ENCODE measurements around the gene LRRC74B. TPM values are rescaled to one million over a fixed set of nuclear protein-coding genes. Genes with fewer than 3 reads are reported as not detected.

LRRC74B gene
- total and polyA plus RNA-seq, 2 of the 4 experiments (the other 2 are of a cell fraction), result not detected

GRCh38 chr22:21067075-21067900 lies 21.5 kb downstream of the LRRC74B start:
- Histone ChIP-seq H4K5ac (ENCODE audit: low read depth, low read length) (no peak overlapping the region), H4K20me1 (ENCODE audit: insufficient read depth, low read length) (no peaks in the 10 kb centered on the region), H3K23ac (ENCODE audit: low read depth, low read length) (no peak overlapping the region), H2AK5ac (ENCODE audit: low read depth, low read length) (no peak overlapping the region), H3K4me2 (ENCODE audit: low read depth, low read length) (no peak overlapping the region), H3K27me3 (ENCODE audit: control insufficient read depth, insufficient read depth, low read length) (peaks cover 25% of the 10 kb centered on the region), H3K4me3 (ENCODE audit: insufficient read depth, low read depth, low read length) (no peak overlapping the region), H3K9me1 (ENCODE audit: insufficient read depth, low read length) (no peaks in the 10 kb centered on the region), H2AK9ac (replicated peaks; ENCODE audit: low read depth, low read length, poor library complexity) (no peak overlapping the region), H2BK120ac (ENCODE audit: low read depth, low read length) (no peak overlapping the region), H3K79me1 (ENCODE audit: low read depth in 1 of 2, low read length in 2 of 2) (no peaks in the 10 kb centered on the region), H3K27ac (ENCODE audit: insufficient read depth, low read length) (no peak overlapping the region), H4K91ac (ENCODE audit: insufficient read depth, low read depth, low read length) (no peak overlapping the region), H3K14ac (replicated peaks; ENCODE audit: low read depth, low read length) (no peak overlapping the region), H3K9ac (ENCODE audit: low read depth, low read length) (no peak overlapping the region), H3K56ac (ENCODE audit: extremely low read depth, insufficient read depth, low read length) (no peak overlapping the region), H3K36me3 (ENCODE audit: control insufficient read depth, insufficient read depth, low read length) (no peaks in the 10 kb centered on the region), H3K4ac (ENCODE audit: low read depth, low read length) (no peak overlapping the region), H3K18ac (ENCODE audit: low read depth, low read length) (no peak overlapping the region), H2AFZ (replicated peaks; ENCODE audit: low read length, poor library complexity) (no peak overlapping the region), H3K4me1 (ENCODE audit: control insufficient read depth, insufficient read depth, low read length) (no peaks in the 10 kb centered on the region), H3K9me3 (ENCODE audit: control insufficient read depth, insufficient read depth, low read length) (peaks cover 6% of the 10 kb centered on the region; the same call in 1 of the 2 replicates), H2BK20ac (ENCODE audit: low read depth, low read length) (no peak overlapping the region), H4K8ac (ENCODE audit: low read depth in 2 of 2, low read length in 2 of 2) (no peak overlapping the region), H2BK5ac (ENCODE audit: low read depth, low read length, poor library complexity, severe bottlenecking) (no peak overlapping the region), H2BK15ac (ENCODE audit: low read depth, low read length) (no peak overlapping the region)
- POLR2A ChIA-PET (ENCODE audit: unreplicated experiment), result no interaction called here
- no TSS peak for BruUV-seq (replicated peaks)
- dilution Hi-C loops (cut with HindIII; ENCODE audit: low sequenced_read_pairs, unreplicated experiment), result no loop called here
- no peak for TF ChIP-seq MXI1 (IDR thresholded peaks at IDR 0.05; ENCODE audit: borderline replicate concordance, low read depth, low read length)
- TF ChIP-seq, protein P1, sequence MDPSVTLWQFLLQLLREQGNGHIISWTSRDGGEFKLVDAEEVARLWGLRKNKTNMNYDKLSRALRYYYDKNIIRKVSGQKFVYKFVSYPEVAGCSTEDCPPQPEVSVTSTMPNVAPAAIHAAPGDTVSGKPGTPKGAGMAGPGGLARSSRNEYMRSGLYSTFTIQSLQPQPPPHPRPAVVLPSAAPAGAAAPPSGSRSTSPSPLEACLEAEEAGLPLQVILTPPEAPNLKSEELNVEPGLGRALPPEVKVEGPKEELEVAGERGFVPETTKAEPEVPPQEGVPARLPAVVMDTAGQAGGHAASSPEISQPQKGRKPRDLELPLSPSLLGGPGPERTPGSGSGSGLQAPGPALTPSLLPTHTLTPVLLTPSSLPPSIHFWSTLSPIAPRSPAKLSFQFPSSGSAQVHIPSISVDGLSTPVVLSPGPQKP (IDR thresholded peaks at IDR 0.05; ENCODE audit: borderline replicate concordance, low read depth, low read length), result no peak
- TF ChIP-seq MAZ (IDR thresholded peaks at IDR 0.05; ENCODE audit: borderline replicate concordance, low read depth, low read length), result no peak
- no peak for TF ChIP-seq POLR2A (IDR thresholded peaks at IDR 0.05; ENCODE audit: low read depth, low read length)
- TF ChIP-seq MAFK (IDR thresholded peaks at IDR 0.05; ENCODE audit: low read depth, low read length), result no peak
- no peak for TF ChIP-seq CHD1 (IDR thresholded peaks at IDR 0.05; ENCODE audit: low read depth, low read length)
- TF ChIP-seq CEBPB (IDR thresholded peaks at IDR 0.05; ENCODE audit: low read depth, low read length), result no peak
- no peak for TF ChIP-seq BHLHE40 (IDR thresholded peaks at IDR 0.05; ENCODE audit: low read depth, low read length)
- TF ChIP-seq SMC3 (IDR thresholded peaks at IDR 0.05; ENCODE audit: low read depth, low read length), result no peak
- TF ChIP-seq NFE2L2 (IDR thresholded peaks at IDR 0.05; ENCODE audit: low read depth, low read length), result no peak
- no peak for TF ChIP-seq RAD21 (IDR thresholded peaks at IDR 0.05; ENCODE audit: low read length)
- no peak for TF ChIP-seq FOS (IDR thresholded peaks at IDR 0.05; ENCODE audit: low read depth, low read length)
- no peak for TF ChIP-seq RFX5 (IDR thresholded peaks at IDR 0.05; ENCODE audit: low read depth, low read length)
- TF ChIP-seq RCOR1 (IDR thresholded peaks at IDR 0.05; ENCODE audit: insufficient replicate concordance, low read length), result no peak
- TF ChIP-seq, protein P2, sequence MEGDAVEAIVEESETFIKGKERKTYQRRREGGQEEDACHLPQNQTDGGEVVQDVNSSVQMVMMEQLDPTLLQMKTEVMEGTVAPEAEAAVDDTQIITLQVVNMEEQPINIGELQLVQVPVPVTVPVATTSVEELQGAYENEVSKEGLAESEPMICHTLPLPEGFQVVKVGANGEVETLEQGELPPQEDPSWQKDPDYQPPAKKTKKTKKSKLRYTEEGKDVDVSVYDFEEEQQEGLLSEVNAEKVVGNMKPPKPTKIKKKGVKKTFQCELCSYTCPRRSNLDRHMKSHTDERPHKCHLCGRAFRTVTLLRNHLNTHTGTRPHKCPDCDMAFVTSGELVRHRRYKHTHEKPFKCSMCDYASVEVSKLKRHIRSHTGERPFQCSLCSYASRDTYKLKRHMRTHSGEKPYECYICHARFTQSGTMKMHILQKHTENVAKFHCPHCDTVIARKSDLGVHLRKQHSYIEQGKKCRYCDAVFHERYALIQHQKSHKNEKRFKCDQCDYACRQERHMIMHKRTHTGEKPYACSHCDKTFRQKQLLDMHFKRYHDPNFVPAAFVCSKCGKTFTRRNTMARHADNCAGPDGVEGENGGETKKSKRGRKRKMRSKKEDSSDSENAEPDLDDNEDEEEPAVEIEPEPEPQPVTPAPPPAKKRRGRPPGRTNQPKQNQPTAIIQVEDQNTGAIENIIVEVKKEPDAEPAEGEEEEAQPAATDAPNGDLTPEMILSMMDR (conservative IDR thresholded peaks at IDR 0.05; ENCODE audit: low read depth, low read length), result no peak
- TF ChIP-seq USF2 (IDR thresholded peaks at IDR 0.05; ENCODE audit: low read depth, low read length), result no peak
- intact Hi-C loops (cut with micrococcal nuclease), result no loop called here
- ATAC-seq (ENCODE audit: low read depth) (no peak), DNase-seq (no peak)
- in situ Hi-C loops (cut with MboI; ENCODE audit: low sequenced_read_pairs), result no loop called here
- WGBS, 2 experiments (ENCODE audit: extremely low coverage in 2 of 2, insufficient read length in 1 of 2), result 82% methylated on average over 18 of the region's 28 CpGs; no CpG with 5 or more reads in 1 of the 2 experiments
- CTCF ChIA-PET, result no interaction called here

Measured in IMR-90 (cell line).